Psoas muscle (tissue), 8 donors: ENCODE data around the gene GNAZ. TPM values are rescaled to one million over a fixed set of nuclear protein-coding genes. Genes with fewer than 3 reads are reported as not detected.

Experiments
- ATAC-seq, 4 donors: fragments of 200-7000 bp; cut with Tn5 transposase; one replicate each; pipeline ENCODE4 v1.9.1; 2020; ENCODE audit warnings: moderate library complexity in 3 of 4, mild to moderate bottlenecking in 2 of 4
- DNase-seq, 2 donors: peaks; one replicate each; pipeline ENCODE4 v3.0.0-alpha.2; 2020
- H3K27ac ChIP-seq: fragments of 200-600 bp; one replicate; pipeline ENCODE4 v1.8.0; 2022
- H3K27me3 ChIP-seq, 3 donors: fragments of 200-600 bp in 1 of 3; one replicate each; pipeline versions ENCODE4 v1.6.1 to v1.8.0; 2013 to 2022; ENCODE audit warnings: low read length in 2 of 3, mild to moderate bottlenecking in 2 of 3, moderate library complexity in 1 of 3; ENCODE audit not compliant: insufficient read depth in 3 of 3
- H3K36me3 ChIP-seq, 2 donors: fragments of 200-600 bp in 1 of 2; one replicate each; pipeline versions ENCODE4 v1.6.1 to v1.8.0; 2013 to 2022; ENCODE audit warnings: low read depth in 1 of 2, mild to moderate bottlenecking in 1 of 2, moderate library complexity in 1 of 2; ENCODE audit not compliant: insufficient read depth in 1 of 2
- H3K4me1 ChIP-seq: fragments of 200-600 bp; one replicate; pipeline ENCODE4 v1.8.0; 2022
- H3K4me3 ChIP-seq: fragments of 200-600 bp; one replicate; pipeline ENCODE4 v1.8.0; 2022; ENCODE audit warnings: mild to moderate bottlenecking
- H3K9me3 ChIP-seq: fragments of 200-600 bp; one replicate; pipeline ENCODE4 v1.8.0; 2022
- WGBS, 3 donors: extraction: QIAGEN DNeasy Blood & Tissue Kit; methylation state at CpG; one replicate each; pipeline versions ENCODE4 v1.1.6 to v1.1.7; 2013; 5-methylcytosine and 5-hydroxymethylcytosine counted together
- intact Hi-C, 2 donors: fragments of 100-400 bp; cut with DNase I; formaldehyde crosslinking; loops; one replicate each; pipeline versions ENCODE4 v1.11.0 to v1.14.2; 2022
- polyA plus RNA-seq, 3 donors: library from polyadenylated mRNA; stranded (reverse); fragments of 200-250 nt; gene quantifications; one replicate each; pipeline ENCODE4 v1.2.3, GENCODE V29; 2013
- total RNA-seq, 4 donors: library from RNA; stranded (reverse); fragmentation: NEBNext Ultra II Directional in 2 of 4; extraction: Animal tissue kit (Norgen Biotek cat#: 25700) in 2 of 4; gene quantifications; one replicate each; pipeline versions ENCODE4 v1.2.1 to v1.2.4, GENCODE V29; 2021 to 2023
- TF ChIP-seq, protein P1 (sequence below): fragments of 200-600 bp; IDR thresholded peaks from one replicate; pipeline ENCODE4 v1.8.0; 2022; ENCODE audit warnings: antibody characterized with exemption
- donor health status: healthy with polysubstance abuse.
- donor health status: DM: no; HTN: no; CAD: no; lungs with moderate emphysema.
- donor health status: Bipolar disorder and iron deficiency.
- donor health status: healthy.
- donor health status: DM: yes; HTN: yes; CAD: no.
- donor health status: DM: no; HTN: no; CAD: no.
- donor health status: DM: no; HTN: no; CAD: no.
- donor health status: DM: yes; HTN: yes; CAD: no.

Gene GNAZ
- total and polyA plus RNA-seq, 7 donors: 0.99 to 3.9 (median 1.7) TPM

DNA sequence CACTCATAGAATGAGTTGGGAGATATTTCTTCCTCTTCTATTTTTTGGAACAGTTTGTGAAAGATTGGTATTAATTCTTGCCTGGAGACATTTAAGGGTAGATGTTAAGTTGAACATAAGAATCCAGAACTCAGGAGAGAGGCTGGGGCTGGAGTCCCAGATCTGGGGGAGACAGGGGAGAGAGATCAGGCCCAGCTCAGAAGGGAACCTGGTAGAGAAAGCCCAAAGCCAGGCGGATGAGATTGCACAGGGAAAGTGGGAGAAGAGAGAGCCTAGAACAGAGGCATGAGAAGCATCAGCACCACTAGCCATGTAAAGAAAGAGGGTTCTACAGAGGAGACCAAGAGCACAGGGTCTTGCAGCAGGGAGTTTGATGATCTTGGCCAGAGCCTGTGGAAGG is 13.0 kb upstream of the GNAZ start:
- WGBS, 3 donors: 23 to 100% (median 61%) methylated on average over 1 of the region's 1 CpG
- Histone ChIP-seq H3K9me3 (peaks cover 5% of the 10 kb centered on the region), H3K4me3 (no peak overlapping the region), H3K27ac (no peak overlapping the region), H3K27me3 (peaks cover 0 to 4% (median 0%) of the 10 kb centered on the region in 3 donors), H3K4me1 (no peaks in the 10 kb centered on the region), H3K36me3 (no peaks in the 10 kb centered on the region)
- TF ChIP-seq, protein P1, sequence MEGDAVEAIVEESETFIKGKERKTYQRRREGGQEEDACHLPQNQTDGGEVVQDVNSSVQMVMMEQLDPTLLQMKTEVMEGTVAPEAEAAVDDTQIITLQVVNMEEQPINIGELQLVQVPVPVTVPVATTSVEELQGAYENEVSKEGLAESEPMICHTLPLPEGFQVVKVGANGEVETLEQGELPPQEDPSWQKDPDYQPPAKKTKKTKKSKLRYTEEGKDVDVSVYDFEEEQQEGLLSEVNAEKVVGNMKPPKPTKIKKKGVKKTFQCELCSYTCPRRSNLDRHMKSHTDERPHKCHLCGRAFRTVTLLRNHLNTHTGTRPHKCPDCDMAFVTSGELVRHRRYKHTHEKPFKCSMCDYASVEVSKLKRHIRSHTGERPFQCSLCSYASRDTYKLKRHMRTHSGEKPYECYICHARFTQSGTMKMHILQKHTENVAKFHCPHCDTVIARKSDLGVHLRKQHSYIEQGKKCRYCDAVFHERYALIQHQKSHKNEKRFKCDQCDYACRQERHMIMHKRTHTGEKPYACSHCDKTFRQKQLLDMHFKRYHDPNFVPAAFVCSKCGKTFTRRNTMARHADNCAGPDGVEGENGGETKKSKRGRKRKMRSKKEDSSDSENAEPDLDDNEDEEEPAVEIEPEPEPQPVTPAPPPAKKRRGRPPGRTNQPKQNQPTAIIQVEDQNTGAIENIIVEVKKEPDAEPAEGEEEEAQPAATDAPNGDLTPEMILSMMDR: no peak
- ATAC-seq (no peak), DNase-seq (no peak)
- intact Hi-C loops: no loop called here

DNA sequence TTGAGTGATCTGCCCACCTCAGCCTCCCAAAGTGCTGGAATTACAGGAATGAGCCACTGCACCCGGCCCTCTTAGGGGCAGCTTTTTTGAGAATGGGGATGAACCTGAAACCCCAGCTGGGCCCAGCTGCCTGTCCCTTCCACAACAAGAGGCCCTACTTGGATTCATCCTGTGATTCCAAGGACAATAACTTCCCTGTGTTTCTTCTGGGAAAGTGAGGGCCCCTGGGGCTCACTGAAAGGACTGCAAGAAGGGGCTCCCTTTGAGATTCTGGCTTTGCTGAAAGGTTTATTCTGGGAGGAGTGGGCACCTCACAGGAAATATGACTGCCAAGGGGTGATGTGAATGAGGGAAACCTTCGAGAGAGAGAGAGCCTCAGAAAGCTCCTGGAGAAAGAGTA is 12.3 kb upstream of the GNAZ start:
- H3K27me3 ChIP-seq: peaks cover 0 to 4% (median 0%) of the 10 kb centered on the region in 3 donors
- no peak overlapping the region for H3K4me3 ChIP-seq
- peaks cover 5% of the 10 kb centered on the region for H3K9me3 ChIP-seq
- intact Hi-C loops: no loop called here
- no peak for ATAC-seq
- no peak for DNase-seq
- TF ChIP-seq, protein P1: no peak
- no peaks in the 10 kb centered on the region for H3K36me3 ChIP-seq
- no peaks in the 10 kb centered on the region for H3K4me1 ChIP-seq
- H3K27ac ChIP-seq: no peak overlapping the region
- 46 to 52% (median 51%) methylated on average over 2 of the region's 2 CpGs for WGBS, 3 donors

DNA sequence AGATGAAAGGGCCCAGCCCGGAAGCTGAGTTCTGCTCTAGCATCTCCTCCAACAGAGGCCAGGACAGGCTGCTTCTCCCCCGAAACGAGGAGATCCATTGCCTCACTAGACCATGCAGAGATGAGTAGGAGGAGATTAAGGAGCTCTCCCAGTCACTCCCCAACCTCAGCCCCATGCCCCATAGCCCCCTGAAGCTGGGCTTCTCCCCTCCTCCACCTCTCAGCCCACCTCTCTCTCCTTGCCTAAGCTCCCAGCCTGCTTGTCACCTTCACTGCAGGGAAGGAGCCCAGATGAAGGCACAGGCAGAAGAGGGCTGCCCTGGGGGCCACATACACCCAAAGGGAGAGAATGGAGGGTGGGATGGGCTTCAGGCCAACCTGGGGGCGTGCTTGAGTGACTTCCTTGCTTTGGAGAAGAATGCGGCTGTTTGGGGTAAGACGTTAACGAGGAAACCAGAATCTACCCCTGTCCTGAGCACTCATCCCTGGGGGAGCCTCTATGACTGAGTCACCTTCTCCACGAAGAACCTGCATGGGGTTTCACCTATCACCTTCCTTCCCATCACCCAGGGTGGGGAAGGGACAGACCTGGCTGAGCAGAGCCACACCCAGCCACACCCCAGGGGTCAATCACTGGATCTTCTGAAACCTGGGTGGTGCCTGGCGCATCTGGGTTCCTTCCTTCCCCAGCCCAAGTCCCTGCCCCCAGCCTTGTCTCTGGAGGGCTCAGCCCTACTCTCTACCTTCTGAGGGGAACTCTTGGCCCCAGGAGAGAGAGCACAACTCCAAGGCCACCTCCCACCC is 11.6 kb upstream of the GNAZ start:
- DNase-seq (peak in 1 of 2 donors; percentile 29), ATAC-seq (no peak)
- Histone ChIP-seq H3K4me3 (no peak overlapping the region), H3K36me3 (no peaks in the 10 kb centered on the region), H3K4me1 (no peaks in the 10 kb centered on the region), H3K9me3 (peaks cover 5% of the 10 kb centered on the region), H3K27me3 (peaks cover 0 to 4% (median 0%) of the 10 kb centered on the region in 3 donors), H3K27ac (no peak overlapping the region)
- intact Hi-C loops: no loop called here
- TF ChIP-seq, protein P1: no peak
- WGBS, 3 donors: 69 to 79% (median 73%) methylated on average over 9 of the region's 9 CpGs

DNA sequence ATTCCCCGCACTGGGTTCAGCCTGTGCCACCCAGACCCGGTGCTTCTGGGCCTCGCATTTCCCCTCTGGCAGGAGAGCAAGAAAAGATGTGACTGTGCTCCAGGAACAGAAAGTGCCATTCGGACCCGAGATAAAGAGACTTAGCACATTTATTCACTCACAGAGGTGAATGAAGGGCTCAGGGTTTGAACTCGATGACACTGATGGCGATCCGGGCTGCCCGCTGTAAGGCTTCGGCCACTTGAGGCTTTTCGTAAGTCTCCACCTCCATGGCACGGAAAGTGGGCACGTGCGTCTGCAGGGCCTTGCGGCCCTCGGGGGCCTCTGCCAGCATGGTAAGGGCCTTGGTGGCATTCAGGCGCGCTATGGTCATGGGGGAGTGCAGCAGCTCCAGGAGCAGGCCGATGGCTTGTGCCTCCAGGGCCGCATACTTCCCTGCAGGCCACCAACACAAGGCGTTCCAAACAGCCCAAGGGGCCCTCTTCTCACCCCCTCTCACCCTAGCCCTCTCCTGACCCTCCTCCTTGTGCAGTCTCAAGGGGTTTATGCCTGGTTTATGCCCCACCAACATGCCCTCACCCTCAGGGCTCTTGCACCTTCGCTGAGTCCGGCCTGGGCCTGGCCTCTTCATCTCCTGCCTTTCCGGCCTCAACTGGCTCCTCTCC is 10.9 kb upstream of the GNAZ start:
- ATAC-seq (no peak), DNase-seq (peak in 1 of 2 donors; percentile 39)
- peaks cover 0 to 4% (median 0%) of the 10 kb centered on the region in 3 donors for H3K27me3 ChIP-seq
- no peaks in the 10 kb centered on the region for H3K36me3 ChIP-seq
- TF ChIP-seq, protein P1: no peak
- H3K9me3 ChIP-seq: peaks cover 5% of the 10 kb centered on the region
- H3K27ac ChIP-seq: no peak overlapping the region
- intact Hi-C loops: no loop called here
- no peaks in the 10 kb centered on the region for H3K4me1 ChIP-seq
- WGBS, 3 donors: 89 to 94% (median 92%) methylated on average over 24 of the region's 24 CpGs
- H3K4me3 ChIP-seq: no peak overlapping the region
